ENCODE measurements around the gene ELP2.
A peak's percentile ranks its signal among the peaks of the same experiment; 100 is the strongest.

Gene ELP2

DNA sequence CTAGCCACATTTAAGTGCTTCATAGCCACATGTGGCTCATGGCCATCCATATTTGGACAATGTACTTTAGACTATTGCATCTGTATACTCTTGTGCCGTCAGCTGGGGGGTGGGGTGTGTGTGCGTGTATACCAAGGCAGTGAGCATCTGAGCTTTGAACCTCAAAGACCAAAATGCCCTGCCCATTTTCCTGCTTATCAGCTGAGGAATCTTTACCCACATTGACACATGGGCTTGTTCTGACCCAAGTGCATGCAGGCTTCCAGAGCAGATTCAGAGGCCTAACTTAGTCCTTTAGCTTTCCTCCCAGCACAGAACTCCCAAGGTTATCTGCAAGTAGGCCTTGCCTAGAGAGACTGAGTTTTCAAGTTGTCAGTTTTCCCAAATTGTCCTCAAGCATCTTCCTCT lies 46.5 kb downstream of the ELP2 start:
- no peaks in the 10 kb centered on the region for H3K9me3 Mint-ChIP-seq
- H3K27me3 Mint-ChIP-seq (ENCODE audit: low read depth, poor library complexity): no peaks in the 10 kb centered on the region
- H3K4me3 Mint-ChIP-seq: no peak overlapping the region
- no peak overlapping the region for H3K27ac Mint-ChIP-seq
- TF ChIP-seq, protein P1, sequence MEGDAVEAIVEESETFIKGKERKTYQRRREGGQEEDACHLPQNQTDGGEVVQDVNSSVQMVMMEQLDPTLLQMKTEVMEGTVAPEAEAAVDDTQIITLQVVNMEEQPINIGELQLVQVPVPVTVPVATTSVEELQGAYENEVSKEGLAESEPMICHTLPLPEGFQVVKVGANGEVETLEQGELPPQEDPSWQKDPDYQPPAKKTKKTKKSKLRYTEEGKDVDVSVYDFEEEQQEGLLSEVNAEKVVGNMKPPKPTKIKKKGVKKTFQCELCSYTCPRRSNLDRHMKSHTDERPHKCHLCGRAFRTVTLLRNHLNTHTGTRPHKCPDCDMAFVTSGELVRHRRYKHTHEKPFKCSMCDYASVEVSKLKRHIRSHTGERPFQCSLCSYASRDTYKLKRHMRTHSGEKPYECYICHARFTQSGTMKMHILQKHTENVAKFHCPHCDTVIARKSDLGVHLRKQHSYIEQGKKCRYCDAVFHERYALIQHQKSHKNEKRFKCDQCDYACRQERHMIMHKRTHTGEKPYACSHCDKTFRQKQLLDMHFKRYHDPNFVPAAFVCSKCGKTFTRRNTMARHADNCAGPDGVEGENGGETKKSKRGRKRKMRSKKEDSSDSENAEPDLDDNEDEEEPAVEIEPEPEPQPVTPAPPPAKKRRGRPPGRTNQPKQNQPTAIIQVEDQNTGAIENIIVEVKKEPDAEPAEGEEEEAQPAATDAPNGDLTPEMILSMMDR (IDR thresholded peaks at IDR 0.05): no peak
- no peak for DNase-seq
- H3K36me3 Mint-ChIP-seq (ENCODE audit: low read depth): peaks cover 22% of the 10 kb centered on the region
- no peaks in the 10 kb centered on the region for H3K4me1 Mint-ChIP-seq

DNA sequence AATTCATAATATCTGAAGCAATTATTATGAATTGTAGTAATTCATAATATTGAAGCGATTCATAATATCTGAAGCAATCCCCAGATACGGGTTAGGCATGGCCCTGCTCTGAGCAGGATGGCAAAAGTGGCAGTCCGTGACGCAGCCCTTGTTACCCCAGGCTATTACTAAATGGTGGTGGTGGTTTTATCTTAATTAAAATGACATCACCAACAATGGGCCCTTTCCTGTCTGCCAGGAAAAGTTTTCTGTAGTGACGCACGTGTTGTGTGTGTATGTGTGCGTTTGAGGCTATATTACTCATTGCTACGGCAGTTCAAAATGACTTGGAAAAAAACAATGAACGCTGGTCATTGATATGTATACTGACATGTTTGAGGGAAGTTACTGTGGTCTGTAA lies 47.0 kb downstream of the ELP2 start:
- H3K4me3 Mint-ChIP-seq: no peak overlapping the region
- TF ChIP-seq, protein P1 (IDR thresholded peaks at IDR 0.05): no peak
- no peak overlapping the region for H3K27ac Mint-ChIP-seq
- peaks cover 22% of the 10 kb centered on the region for H3K36me3 Mint-ChIP-seq (ENCODE audit: low read depth)
- no peaks in the 10 kb centered on the region for H3K9me3 Mint-ChIP-seq
- no peaks in the 10 kb centered on the region for H3K27me3 Mint-ChIP-seq (ENCODE audit: low read depth, poor library complexity)
- no peaks in the 10 kb centered on the region for H3K4me1 Mint-ChIP-seq
- no peak for DNase-seq

DNA sequence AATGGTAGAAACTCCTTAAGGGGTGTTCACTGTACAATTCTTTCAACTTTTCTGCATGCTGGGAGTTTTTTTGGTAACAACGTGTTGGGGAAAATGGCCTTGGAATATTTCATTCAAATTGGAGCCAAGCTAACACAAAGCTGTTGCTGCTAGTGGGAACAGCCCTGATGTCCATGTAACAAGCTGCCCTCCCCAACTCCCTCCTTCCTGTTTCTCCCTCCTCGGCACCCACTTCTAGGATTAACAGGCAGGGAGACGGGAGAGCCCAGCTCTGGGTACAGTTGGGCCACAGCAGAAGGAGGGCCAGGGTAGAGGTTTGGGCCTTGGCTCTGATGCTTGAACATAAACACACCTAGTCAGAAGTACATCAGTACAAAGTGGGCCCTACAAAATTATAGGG lies 48.2 kb downstream of the ELP2 start:
- TF ChIP-seq, protein P1 (IDR thresholded peaks at IDR 0.05): no peak
- H3K27me3 Mint-ChIP-seq (ENCODE audit: low read depth, poor library complexity): no peaks in the 10 kb centered on the region
- no peaks in the 10 kb centered on the region for H3K4me1 Mint-ChIP-seq
- peaks cover 22% of the 10 kb centered on the region for H3K36me3 Mint-ChIP-seq (ENCODE audit: low read depth)
- DNase-seq: no peak
- H3K27ac Mint-ChIP-seq: peak overlapping the region; percentile 8
- H3K9me3 Mint-ChIP-seq: no peaks in the 10 kb centered on the region
- no peak overlapping the region for H3K4me3 Mint-ChIP-seq

DNA sequence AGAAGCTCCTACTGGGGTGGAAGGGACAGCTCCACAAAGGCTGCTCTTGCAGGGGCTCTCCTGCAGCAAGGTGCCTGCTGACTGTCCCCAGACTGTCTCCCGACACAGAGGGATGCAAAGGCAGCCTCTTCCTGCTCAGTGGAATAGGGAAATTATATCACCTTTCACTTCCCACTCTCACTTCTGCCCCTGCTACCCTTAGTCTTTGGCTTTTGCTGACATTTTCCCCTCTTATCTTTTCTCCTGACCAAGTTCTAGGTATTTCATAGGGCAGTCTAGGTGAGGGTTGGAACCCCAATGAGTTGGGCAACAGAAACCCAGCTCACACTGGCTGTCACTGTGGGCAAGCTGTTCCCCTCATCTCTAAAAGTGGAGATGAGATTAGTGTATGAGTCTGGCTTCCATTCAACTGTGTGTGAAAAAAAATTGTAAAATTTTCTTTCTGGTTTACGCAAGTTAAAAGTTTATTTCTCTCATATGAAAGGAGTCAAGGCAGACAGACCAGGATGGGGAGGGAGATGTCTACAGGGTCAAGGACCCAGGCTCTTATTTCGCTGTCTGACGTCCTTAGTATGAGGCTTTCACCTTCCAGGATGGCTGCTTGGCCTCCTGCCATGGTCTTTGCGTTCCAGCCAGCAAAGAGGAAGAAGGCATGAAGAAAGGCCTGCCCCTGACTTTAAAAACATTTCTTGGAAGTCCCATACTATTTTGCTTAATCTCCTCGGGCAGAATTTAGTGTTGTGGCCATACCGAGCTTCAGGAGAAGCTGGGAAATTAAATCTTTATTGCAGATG lies 50.1 kb downstream of the ELP2 start:
- Mint-ChIP-seq H3K4me3 (no peak overlapping the region), H3K9me3 (no peaks in the 10 kb centered on the region), H3K27ac (peak overlapping the region; percentile 44), H3K36me3 (ENCODE audit: low read depth) (peaks cover 22% of the 10 kb centered on the region), H3K27me3 (ENCODE audit: low read depth, poor library complexity) (peaks cover 11% of the 10 kb centered on the region), H3K4me1 (no peaks in the 10 kb centered on the region)
- no peak for DNase-seq
- TF ChIP-seq, protein P1 (IDR thresholded peaks at IDR 0.05): no peak

DNA sequence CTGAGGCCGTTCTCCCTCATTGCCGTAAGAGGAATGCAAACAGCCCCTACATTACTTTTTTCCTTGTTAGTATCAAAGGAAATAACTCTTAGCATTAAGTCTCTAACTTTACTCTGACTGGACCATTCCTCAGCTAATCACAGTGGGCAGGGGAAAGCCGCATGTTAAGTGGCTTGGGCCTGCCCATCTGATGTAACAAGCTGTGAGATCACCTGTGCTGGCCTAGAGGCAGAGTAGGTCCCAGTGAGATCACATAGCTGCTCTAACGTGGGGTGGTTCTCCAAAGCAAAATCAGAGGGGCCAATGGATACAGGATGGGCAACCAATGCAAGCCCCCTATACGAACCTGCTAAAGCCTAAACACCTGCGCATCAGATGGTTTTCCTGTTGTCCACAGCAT lies 51.7 kb downstream of the ELP2 start:
- Mint-ChIP-seq H3K4me3 (no peak overlapping the region), H3K36me3 (ENCODE audit: low read depth) (peaks cover 12% of the 10 kb centered on the region), H3K4me1 (no peaks in the 10 kb centered on the region), H3K9me3 (no peaks in the 10 kb centered on the region), H3K27me3 (ENCODE audit: low read depth, poor library complexity) (peaks cover 28% of the 10 kb centered on the region), H3K27ac (no peak overlapping the region)
- TF ChIP-seq, protein P1 (IDR thresholded peaks at IDR 0.05): no peak
- DNase-seq: no peak
